AG09319 (cell line): Measurements from ENCODE around the gene IL22.

Source experiments
- DNase-seq: peaks from one replicate; pipeline ENCODE4 v3.0.0-alpha.2; 2010; ENCODE audit warnings: low read depth; ENCODE audit errors: extremely low read depth
- CTCF ChIP-seq: IDR thresholded peaks from 2 replicates; pipeline ENCODE4 v1.5.1; 2011; ENCODE audit warnings: low read depth, mild to moderate bottlenecking, inconsistent platforms, low read length, moderate library complexity

Gene IL22

DNA sequence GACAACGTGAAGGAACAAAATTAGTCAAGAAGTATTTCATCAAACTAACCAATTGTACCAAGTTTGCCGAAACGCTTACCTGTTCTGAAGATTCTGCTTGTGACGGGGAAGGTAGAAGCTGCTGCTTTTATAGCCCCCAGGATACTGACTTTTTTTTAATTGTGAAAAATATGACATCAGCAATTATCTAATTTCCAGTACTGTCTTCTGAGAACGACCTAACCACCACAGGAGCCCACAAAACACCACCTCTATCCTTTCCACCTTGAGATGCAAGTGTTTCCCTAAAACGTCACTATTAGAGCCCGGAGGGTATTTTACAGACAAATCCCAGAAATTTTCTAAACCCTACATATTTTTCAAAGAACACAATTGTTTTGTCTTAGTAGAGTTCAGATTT is at the start of gene IL22:
Gene IL22, minus strand, starts transcription at position 101 of the 400 bp plus-strand sequence. CDS start 156 bp downstream, outside the sequence.
- DNase-seq, result no peak
- no peak for TF ChIP-seq CTCF

- no peak for TF ChIP-seq CTCF
- no peak for DNase-seq
Measured at GRCh38 chr12:68297929-68298328, 44.5 kb upstream of the IL22 start.

DNA sequence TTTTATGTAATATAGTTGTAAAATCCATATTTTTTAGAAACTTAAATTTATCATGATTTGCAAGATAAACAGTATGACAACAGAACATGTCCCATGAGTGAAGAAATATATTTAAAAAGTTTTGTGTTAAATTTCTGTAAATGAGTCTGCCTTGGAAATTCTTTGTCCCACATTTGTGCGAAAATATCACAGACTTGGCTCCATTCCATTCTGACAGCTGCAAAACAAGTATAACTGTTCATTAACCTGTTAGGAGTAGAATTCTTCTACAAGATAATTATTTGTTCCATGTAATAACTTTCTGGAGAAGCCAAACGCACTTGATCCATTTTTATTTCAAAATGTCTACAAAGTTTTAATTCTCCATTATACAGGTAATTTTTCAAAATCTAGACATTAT is 40.8 kb upstream of the IL22 start:
- no peak for DNase-seq
- no peak for TF ChIP-seq CTCF

DNA sequence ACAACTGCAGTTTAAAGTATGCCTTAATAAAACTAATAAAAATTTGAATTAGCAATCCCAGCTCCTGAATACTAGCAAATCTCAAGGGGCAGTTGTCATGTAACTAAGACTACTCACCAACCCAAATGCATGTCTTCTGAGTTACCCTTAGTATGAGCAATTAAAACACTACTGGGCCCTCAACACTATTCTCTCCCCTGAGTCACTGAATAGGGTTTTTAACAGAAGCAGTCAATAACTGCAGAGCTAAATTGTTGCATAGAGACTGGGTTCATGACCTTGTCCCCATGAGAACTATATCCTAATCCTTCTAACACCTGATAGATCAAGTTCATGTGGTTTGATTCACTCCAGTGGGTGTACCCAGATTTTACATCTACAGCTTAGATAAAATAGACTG is 39.9 kb upstream of the IL22 start:
- no peak for DNase-seq
- no peak for TF ChIP-seq CTCF

- no peak for TF ChIP-seq CTCF
- no peak for DNase-seq
Measured at GRCh38 chr12:68292151-68292943, 38.9 kb upstream of the IL22 start.

DNA sequence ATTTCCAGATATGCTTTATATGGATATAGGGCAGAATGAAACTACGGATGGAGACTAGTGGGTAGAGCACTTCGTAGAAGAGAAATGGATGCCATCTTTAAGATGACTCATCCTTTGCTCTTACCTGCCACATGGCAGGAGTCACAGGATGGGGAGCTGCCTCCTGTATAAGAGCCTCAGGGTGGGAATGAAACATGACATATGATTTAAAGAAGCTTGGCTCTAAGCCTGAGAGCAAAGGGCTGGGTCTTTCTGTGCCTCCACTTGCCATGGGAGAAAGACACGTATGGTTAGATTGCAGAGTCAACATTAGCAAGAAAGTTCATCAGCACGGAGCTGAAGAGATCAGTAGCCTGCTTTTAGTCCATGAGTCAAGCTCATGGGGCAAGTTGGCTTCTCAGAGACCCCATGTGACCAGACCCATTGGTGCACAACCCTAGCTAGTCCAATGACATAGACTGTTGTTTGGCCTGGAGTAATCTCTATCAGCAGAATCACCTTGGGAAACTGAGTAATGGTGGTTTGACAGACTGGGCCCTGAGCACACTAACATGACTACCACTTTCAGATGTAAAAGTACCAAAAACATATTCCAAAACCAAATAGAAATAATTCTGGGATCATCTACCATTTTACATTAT is 38.1 kb upstream of the IL22 start:
- TF ChIP-seq CTCF, result no peak
- no peak for DNase-seq

DNA sequence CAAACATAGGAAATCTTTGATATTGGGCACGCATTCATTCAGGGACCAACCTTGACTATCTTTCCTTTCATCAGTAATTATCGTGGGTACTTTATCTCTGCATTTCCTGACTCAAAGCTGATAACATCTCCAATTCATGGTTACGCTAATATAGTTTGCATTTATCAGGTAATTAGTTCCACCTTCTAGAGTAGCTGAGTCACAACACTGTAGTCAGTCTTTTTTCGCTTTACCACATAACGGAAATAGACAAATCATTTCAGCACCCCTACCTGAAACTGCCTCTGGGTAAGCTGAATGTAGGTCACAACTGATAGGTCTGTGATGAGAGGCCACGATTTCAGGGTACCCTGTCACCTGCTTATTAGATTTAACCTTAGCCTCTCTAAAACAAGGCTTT is 36.7 kb upstream of the IL22 start:
- no peak for DNase-seq
- no peak for TF ChIP-seq CTCF
